ENCODE data around the gene PAN3. TPM values are rescaled to one million over a fixed set of nuclear protein-coding genes. Genes with fewer than 3 reads are reported as not detected.

Gene PAN3
- total and polyA plus RNA-seq, 2 experiments from 2014 or later = 16.7 to 17.3 TPM

DNA sequence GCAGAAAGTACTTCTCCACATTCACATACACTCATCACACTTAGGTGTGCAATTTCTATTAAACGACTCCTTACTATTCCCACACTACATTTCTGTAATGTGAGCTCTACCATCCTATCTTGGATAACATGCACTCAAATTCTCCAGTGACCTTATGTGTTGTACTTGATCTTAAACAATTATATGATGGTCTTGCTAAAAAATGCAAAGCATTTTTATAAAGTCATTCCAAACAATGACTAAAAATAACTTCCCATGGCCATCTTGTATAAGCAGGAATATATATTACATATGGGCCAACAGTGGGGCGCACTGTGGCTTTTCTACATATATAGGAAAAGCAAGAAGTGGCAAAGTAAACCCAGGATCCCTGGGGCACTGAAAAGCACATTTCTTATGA, 201.1 kb downstream of the PAN3 start:
- Histone ChIP-seq H3K27me3 (replicated peaks; ENCODE audit: insufficient read depth) (no peaks in the 10 kb centered on the region), H3K36me3 (ENCODE audit: low read depth) (no peaks in the 10 kb centered on the region), H3K4me2 (ENCODE audit: unreplicated experiment) (peak overlapping the region; percentile 2), H3K27ac (peak overlapping the region; percentile 54), H3K4me3 (no peak overlapping the region), H3F3A (ENCODE audit: insufficient read depth) (peaks cover 46% of the 10 kb centered on the region), H3K79me2 (ENCODE audit: insufficient read depth) (no peaks in the 10 kb centered on the region), H4K20me1 (ENCODE audit: insufficient read depth) (no peaks in the 10 kb centered on the region), H3K9ac (no peak overlapping the region), H3K9me2 (ENCODE audit: insufficient read depth) (no peaks in the 10 kb centered on the region), H2AFZ (no peak overlapping the region), H3K9me3 (ENCODE audit: low read depth) (no peaks in the 10 kb centered on the region), H3K4me1 (ENCODE audit: insufficient read depth) (peaks cover 58% of the 10 kb centered on the region)
- TF ChIP-seq EZH2phosphoT487 (IDR thresholded peaks at IDR 0.05; ENCODE audit: insufficient read depth, low read depth) (no peak), EZH2 (IDR thresholded peaks at IDR 0.05; ENCODE audit: insufficient read depth, poor library complexity, severe bottlenecking) (no peak)
- WGBS, 2 experiments (ENCODE audit: low coverage in 1 of 2, low lambda C conversion rate in 2 of 2, missing lambda C conversion rate in 2 of 2) = 86 to 90% methylated on average over 2 of the region's 2 CpGs
- DNase-seq = peak; percentile 58
- in situ Hi-C loops (cut with MboI) = no loop called here

GRCh38 chr13:28340272-28340793, 202.0 kb downstream of the PAN3 start:
- 31 to 35% methylated on average over 2 of the region's 2 CpGs for WGBS, 2 experiments (ENCODE audit: low coverage in 1 of 2, low lambda C conversion rate in 2 of 2, missing lambda C conversion rate in 2 of 2)
- DNase-seq = peak; percentile 67

DNA sequence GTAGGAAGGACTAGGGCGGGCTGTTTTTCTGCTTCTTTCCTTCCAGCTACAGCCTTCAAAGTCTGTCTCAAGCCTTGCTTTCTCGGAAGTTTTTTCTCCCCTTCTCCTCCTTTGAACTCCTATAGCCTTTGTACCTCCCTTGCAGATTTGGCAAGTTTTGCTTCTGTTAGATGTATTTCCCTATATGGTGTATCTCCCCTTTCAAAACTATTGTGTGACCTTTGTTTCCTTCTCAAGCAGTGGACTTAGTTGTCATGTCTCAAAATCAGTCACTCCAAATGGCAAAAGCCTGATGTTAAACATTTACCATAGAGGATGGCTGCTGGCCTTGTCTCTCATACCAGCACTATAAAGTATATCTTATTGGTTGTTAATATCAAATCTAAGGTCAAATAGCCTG, 203.9 kb downstream of the PAN3 start:
- Histone ChIP-seq H3K9me2 (ENCODE audit: insufficient read depth) (no peaks in the 10 kb centered on the region), H3K4me1 (ENCODE audit: insufficient read depth) (peaks cover 57% of the 10 kb centered on the region), H3K36me3 (ENCODE audit: low read depth) (no peaks in the 10 kb centered on the region), H3K79me2 (ENCODE audit: insufficient read depth) (no peaks in the 10 kb centered on the region), H3K4me2 (ENCODE audit: unreplicated experiment) (no peak overlapping the region), H2AFZ (no peak overlapping the region), H3K4me3 (no peak overlapping the region), H3F3A (ENCODE audit: insufficient read depth) (peaks cover 40% of the 10 kb centered on the region), H3K9ac (no peak overlapping the region), H3K27ac (no peak overlapping the region), H3K27me3 (replicated peaks; ENCODE audit: insufficient read depth) (no peaks in the 10 kb centered on the region), H3K9me3 (ENCODE audit: low read depth) (no peaks in the 10 kb centered on the region), H4K20me1 (ENCODE audit: insufficient read depth) (no peaks in the 10 kb centered on the region)
- in situ Hi-C loops (cut with MboI) = no loop called here
- DNase-seq = no peak
- WGBS, 2 experiments (ENCODE audit: low coverage in 1 of 2, low lambda C conversion rate in 2 of 2, missing lambda C conversion rate in 2 of 2) = 91% methylated on average over 2 of the region's 2 CpGs
- TF ChIP-seq EZH2 (IDR thresholded peaks at IDR 0.05; ENCODE audit: insufficient read depth, poor library complexity, severe bottlenecking) (no peak), EZH2phosphoT487 (IDR thresholded peaks at IDR 0.05; ENCODE audit: insufficient read depth, low read depth) (no peak)

More at GRCh38 chr13:28340272-28340793, 202.0 kb downstream of the PAN3 start:
- Histone ChIP-seq H3K9me3 (ENCODE audit: low read depth) (no peaks in the 10 kb centered on the region), H3K4me2 (ENCODE audit: unreplicated experiment) (peak overlapping the region; percentile 18), H3K27me3 (replicated peaks; ENCODE audit: insufficient read depth) (no peaks in the 10 kb centered on the region), H3K36me3 (ENCODE audit: low read depth) (no peaks in the 10 kb centered on the region), H2AFZ (no peak overlapping the region), H4K20me1 (ENCODE audit: insufficient read depth) (no peaks in the 10 kb centered on the region), H3K9ac (no peak overlapping the region), H3K27ac (peak overlapping the region; percentile 54), H3K79me2 (ENCODE audit: insufficient read depth) (no peaks in the 10 kb centered on the region), H3K9me2 (ENCODE audit: insufficient read depth) (no peaks in the 10 kb centered on the region), H3K4me1 (ENCODE audit: insufficient read depth) (peaks cover 59% of the 10 kb centered on the region), H3K4me3 (no peak overlapping the region), H3F3A (ENCODE audit: insufficient read depth) (peaks cover 46% of the 10 kb centered on the region)
- TF ChIP-seq EZH2phosphoT487 (IDR thresholded peaks at IDR 0.05; ENCODE audit: insufficient read depth, low read depth) (0 out of 2 replicates have a peak, but pooled peaks have one; percentile 54), EZH2 (IDR thresholded peaks at IDR 0.05; ENCODE audit: insufficient read depth, poor library complexity, severe bottlenecking) (no peak)
- in situ Hi-C loops (cut with MboI) = no loop called here

DNA sequence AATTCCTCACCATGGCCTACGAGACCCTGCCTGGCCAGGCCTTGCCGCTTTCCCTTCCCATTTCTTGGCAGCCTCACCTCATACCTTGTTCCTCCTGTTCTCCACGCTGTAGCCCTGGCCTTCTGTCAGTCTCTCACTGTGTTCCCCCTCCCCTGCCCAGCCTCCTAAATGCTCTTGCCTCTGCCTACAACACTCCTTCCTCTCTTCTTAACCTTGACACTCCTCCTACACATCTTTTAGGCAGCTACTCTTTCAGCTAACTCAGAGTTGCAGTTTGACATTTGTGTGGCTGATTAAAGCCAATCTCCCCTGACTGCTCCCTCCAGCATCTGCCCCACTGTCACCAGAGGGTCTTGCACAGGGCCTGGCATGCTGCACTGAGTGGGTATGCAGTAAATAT, 205.8 kb downstream of the PAN3 start:
- 95% methylated on average over 3 of the region's 3 CpGs for WGBS, 2 experiments (ENCODE audit: low coverage in 1 of 2, low lambda C conversion rate in 2 of 2, missing lambda C conversion rate in 2 of 2)
- Histone ChIP-seq H3K9me2 (ENCODE audit: insufficient read depth) (no peaks in the 10 kb centered on the region), H3K9ac (no peak overlapping the region), H3K9me3 (ENCODE audit: low read depth) (no peaks in the 10 kb centered on the region), H2AFZ (no peak overlapping the region), H3K27ac (no peak overlapping the region), H3K4me2 (ENCODE audit: unreplicated experiment) (no peak overlapping the region), H3K27me3 (replicated peaks; ENCODE audit: insufficient read depth) (no peaks in the 10 kb centered on the region), H4K20me1 (ENCODE audit: insufficient read depth) (no peaks in the 10 kb centered on the region), H3K4me3 (no peak overlapping the region), H3K79me2 (ENCODE audit: insufficient read depth) (no peaks in the 10 kb centered on the region), H3K36me3 (ENCODE audit: low read depth) (no peaks in the 10 kb centered on the region), H3K4me1 (ENCODE audit: insufficient read depth) (peaks cover 38% of the 10 kb centered on the region), H3F3A (ENCODE audit: insufficient read depth) (peaks cover 23% of the 10 kb centered on the region)
- TF ChIP-seq EZH2 (IDR thresholded peaks at IDR 0.05; ENCODE audit: insufficient read depth, poor library complexity, severe bottlenecking) = no peak
- no peak for TF ChIP-seq EZH2phosphoT487 (IDR thresholded peaks at IDR 0.05; ENCODE audit: insufficient read depth, low read depth)
- in situ Hi-C loops (cut with MboI) = no loop called here
- no peak for DNase-seq

Small RNA genes lying within 50 kb of the gene (small RNA-seq; reads per million reads assigned to genes)
- not detected for gene RNU6-82P (ENCODE audit: low read depth, low replicate concordance)

Other genes with a start within 250 kb of the PAN3 start
- not detected in 2 replicates for gene PDX1, start 218.5 kb upstream of the PAN3 start, total RNA-seq (2014; rRNA removed; shearing (Covaris generic))
- gene PDX1, start 218.5 kb upstream of the PAN3 start, polyA plus RNA-seq (2016; fragmentation: Nextera tagmentation; extraction: Ambion mirVana) = not detected in 2 replicates
- not detected in 2 replicates for gene CDX2, start 169.2 kb upstream of the PAN3 start, total RNA-seq (2014; rRNA removed; shearing (Covaris generic))
- not detected in 2 replicates for gene CDX2, start 169.2 kb upstream of the PAN3 start, polyA plus RNA-seq (2016; fragmentation: Nextera tagmentation; extraction: Ambion mirVana)
- gene URAD, start 149.9 kb upstream of the PAN3 start, total RNA-seq (2014; rRNA removed; shearing (Covaris generic)) = not detected in 2 replicates
- gene URAD, start 149.9 kb upstream of the PAN3 start, polyA plus RNA-seq (2016; fragmentation: Nextera tagmentation; extraction: Ambion mirVana) = not detected in 2 replicates
- not detected in 2 replicates for gene FLT3, start 38.0 kb upstream of the PAN3 start, total RNA-seq (2014; rRNA removed; shearing (Covaris generic))
- not detected in 2 replicates for gene FLT3, start 38.0 kb upstream of the PAN3 start, polyA plus RNA-seq (2016; fragmentation: Nextera tagmentation; extraction: Ambion mirVana)